A549 (cell line): Measurements from ENCODE around the gene AHNAK2.

ENCODE experiments used
- CHD2 ChIP-seq: fragments of 150-350 bp; IDR thresholded peaks from 2 replicates; pipeline ENCODE4 v1.6.1; 2014; ENCODE audit warnings: low read length; ENCODE audit not compliant: partially characterized antibody
- CTCF ChIP-seq: fragments of >200 bp; sonication (Bioruptor Twin); formaldehyde crosslinking; IDR thresholded peaks from 3 replicates; pipeline ENCODE4 v1.5.1; 2016
- EP300 ChIP-seq, 2 experiments: fragments of >200 bp; sonication (Bioruptor Twin); formaldehyde crosslinking; IDR thresholded peaks; 2 replicates in 1 of 2; 3 replicates in 1 of 2; pipeline ENCODE4 v1.6.1; 2016 to 2017
- HMGXB4 ChIP-seq: fragments of 250-450 bp; sonication (Bioruptor Pico); IDR thresholded peaks from 2 replicates; pipeline ENCODE4 v1.5.0; 2021; ENCODE audit warnings: mild to moderate bottlenecking, moderate library complexity, borderline replicate concordance
- JUN ChIP-seq, 2 experiments: fragments of >200 bp; sonication (Bioruptor Twin); formaldehyde crosslinking; IDR thresholded peaks; 2 replicates in 1 of 2; 3 replicates in 1 of 2; pipeline ENCODE4 v1.6.1; 2016 to 2017
- POLR2A ChIP-seq: IDR thresholded peaks from 2 replicates; pipeline ENCODE4 v1.6.1; 2012; ENCODE audit warnings: mild to moderate bottlenecking, low read length
- RAD21 ChIP-seq, 2 experiments: fragments of >200 bp in 1 of 2; sonication (Bioruptor Twin) in 1 of 2; formaldehyde crosslinking in 1 of 2; IDR thresholded peaks in 1 of 2; conservative IDR thresholded peaks in 1 of 2; 2 replicates in 1 of 2; 3 replicates in 1 of 2; pipeline ENCODE4 v1.6.1; 2012 to 2018; ENCODE audit warnings: inconsistent platforms in 1 of 2
- RFX5 ChIP-seq: fragments of 450-650 bp; IDR thresholded peaks from 2 replicates; pipeline ENCODE4 v1.7.1; 2014; ENCODE audit warnings: antibody characterized with exemption, mild to moderate bottlenecking, moderate library complexity
- ZFP36 ChIP-seq: fragments of 450-650 bp; IDR thresholded peaks from 2 replicates; pipeline ENCODE4 v1.6.1; 2014; ENCODE audit warnings: borderline replicate concordance; ENCODE audit not compliant: partially characterized antibody

DNA sequence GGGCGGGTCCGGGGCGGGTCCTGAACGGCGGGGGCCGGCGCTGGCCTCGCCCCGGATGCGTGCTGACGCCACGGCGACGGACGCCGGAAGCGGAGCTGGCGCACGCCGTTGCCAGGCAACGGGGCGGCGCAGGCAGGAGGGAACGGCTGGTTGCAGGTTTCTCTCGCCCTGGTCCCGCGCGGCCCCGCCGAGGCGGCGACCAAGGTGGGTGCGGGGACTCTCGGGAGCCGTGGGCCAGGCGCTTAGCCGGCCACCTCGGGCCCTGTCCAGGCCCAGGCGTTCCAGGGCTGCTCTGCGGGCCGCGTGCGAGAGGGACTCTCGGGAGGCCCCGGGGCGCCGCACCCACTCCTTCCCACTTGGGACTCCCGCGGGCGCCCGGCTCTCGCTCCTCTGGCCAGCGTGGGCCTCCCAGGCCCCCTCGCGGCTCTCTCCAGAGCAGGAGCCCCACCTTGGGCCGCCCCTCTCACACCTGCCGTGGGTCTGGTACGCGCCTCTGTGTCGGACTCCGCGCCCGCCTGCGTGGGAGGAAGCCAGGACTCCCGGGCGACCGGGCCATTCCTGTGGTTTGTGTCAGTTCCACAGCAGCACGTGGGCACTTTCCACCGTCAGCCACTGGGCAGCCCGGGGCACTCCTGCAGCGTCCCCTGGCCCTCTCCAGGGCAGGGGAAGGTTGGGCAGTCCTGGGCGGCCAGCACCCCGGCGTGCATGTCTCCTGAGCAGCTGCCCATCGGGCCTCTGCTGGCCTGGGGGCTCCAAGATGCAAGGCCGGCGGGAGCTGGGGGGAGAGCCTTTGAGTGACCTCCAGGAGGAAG lies 7.7 kb upstream of the AHNAK2 start, which contains the start of gene CLBA1:
- TF ChIP-seq POLR2A (peak; percentile 55), JUN (IDR thresholded peaks at IDR 0.05) (peak; percentile 40 to 60; a peak in 3 of 5 replicates), CTCF (no peak), RAD21 (conservative IDR thresholded peaks at IDR 0.05 in 1 of 2, IDR thresholded peaks at IDR 0.05 in 1 of 2) (no peak), ZFP36 (no peak), EP300 (IDR thresholded peaks at IDR 0.05) (no peak), RFX5 (no peak), CHD2 (no peak), HMGXB4 (CRISPR knock-in tag) (no peak)
